ENCODE measurements around the gene FOXO3.

GRCh38 chr6:108726726-108727339, 166.1 kb downstream of the FOXO3 start:
- TF ChIP-seq CTCF (IDR thresholded peaks at IDR 0.05) (no peak), POLR2A (IDR thresholded peaks at IDR 0.05) (no peak)
